WTC11 (cell line): Measurements from ENCODE around the gene ASZ1.

Experiments
- ATF1 ChIP-seq: sonication (generic); formaldehyde crosslinking; IDR thresholded peaks from 2 replicates; pipeline ENCODE4 v1.8.1; 2023; ENCODE audit warnings: mild to moderate bottlenecking, moderate library complexity, missing genetic modification reagents
- CTCF ChIP-seq: fragments of 200-600 bp; IDR thresholded peaks from 2 replicates; pipeline ENCODE4 v1.8.0; 2022; ENCODE audit warnings: antibody characterized with exemption
- E2F1 ChIP-seq: sonication (generic); formaldehyde crosslinking; IDR thresholded peaks from 2 replicates; pipeline ENCODE4 v1.8.0; 2022; ENCODE audit warnings: mild to moderate bottlenecking, missing genetic modification reagents
- FOXP1 ChIP-seq: sonication (generic); formaldehyde crosslinking; IDR thresholded peaks from 2 replicates; pipeline ENCODE4 v1.8.0; 2022; ENCODE audit warnings: missing genetic modification reagents, mild to moderate bottlenecking, moderate library complexity, borderline replicate concordance
- GABPB1 ChIP-seq: sonication (generic); formaldehyde crosslinking; IDR thresholded peaks from 2 replicates; pipeline ENCODE4 v1.8.1; 2023; ENCODE audit warnings: mild to moderate bottlenecking, missing genetic modification reagents
- MLX ChIP-seq: sonication (generic); formaldehyde crosslinking; IDR thresholded peaks from 2 replicates; pipeline ENCODE4 v1.8.1; 2023; ENCODE audit warnings: mild to moderate bottlenecking, missing genetic modification reagents, moderate library complexity
- PRDM15 ChIP-seq: sonication (generic); formaldehyde crosslinking; IDR thresholded peaks from 2 replicates; pipeline ENCODE4 v1.8.0; 2022; ENCODE audit warnings: missing genetic modification reagents
- SP1 ChIP-seq: sonication (generic); formaldehyde crosslinking; conservative IDR thresholded peaks from 2 replicates; pipeline ENCODE4 v1.8.1; 2022; ENCODE audit warnings: missing genetic modification reagents
- ZNF219 ChIP-seq: sonication (generic); formaldehyde crosslinking; IDR thresholded peaks from 2 replicates; pipeline ENCODE4 v1.8.0; 2023; ENCODE audit warnings: missing genetic modification reagents, mild to moderate bottlenecking, borderline replicate concordance

GRCh38 chr7:117346161-117346560 lies 81.1 kb downstream of the ASZ1 start:
- no peak for TF ChIP-seq FOXP1 (CRISPR knock-in tag)
- no peak for TF ChIP-seq GABPB1 (CRISPR knock-in tag)
- TF ChIP-seq E2F1 (CRISPR knock-in tag) = no peak
- no peak for TF ChIP-seq ZNF219 (CRISPR knock-in tag)
- TF ChIP-seq CTCF = no peak
- no peak for TF ChIP-seq MLX (CRISPR knock-in tag)
- no peak for TF ChIP-seq PRDM15 (CRISPR knock-in tag)
- no peak for TF ChIP-seq SP1 (CRISPR knock-in tag)
- no peak for TF ChIP-seq ATF1 (CRISPR knock-in tag)
